A549 (cell line): Measurements from ENCODE around the gene PLCH2.

ENCODE experiments used
- CEBPB ChIP-seq, 2 experiments: fragments of >200 bp in 1 of 2; sonication (Bioruptor Twin) in 1 of 2; formaldehyde crosslinking in 1 of 2; IDR thresholded peaks; 2 replicates each; pipeline ENCODE4 v1.6.1; 2012 to 2016
- EP300 ChIP-seq, 2 experiments: fragments of >200 bp; sonication (Bioruptor Twin); formaldehyde crosslinking; IDR thresholded peaks; 2 replicates in 1 of 2; 3 replicates in 1 of 2; pipeline ENCODE4 v1.6.1; 2016 to 2017
- HMGXB4 ChIP-seq: fragments of 250-450 bp; sonication (Bioruptor Pico); IDR thresholded peaks from 2 replicates; pipeline ENCODE4 v1.5.0; 2021; ENCODE audit warnings: mild to moderate bottlenecking, moderate library complexity, borderline replicate concordance
- JUN ChIP-seq, 2 experiments: fragments of >200 bp; sonication (Bioruptor Twin); formaldehyde crosslinking; IDR thresholded peaks; 2 replicates in 1 of 2; 3 replicates in 1 of 2; pipeline ENCODE4 v1.6.1; 2016 to 2017
- KDM1A ChIP-seq: fragments of 200-600 bp; sonication (generic); IDR thresholded peaks from 2 replicates; pipeline ENCODE4 v1.6.1; 2016; ENCODE audit warnings: low read depth, mild to moderate bottlenecking
- MYC ChIP-seq: IDR thresholded peaks from 2 replicates; pipeline ENCODE4 v1.6.1; 2012; ENCODE audit warnings: mild to moderate bottlenecking, inconsistent platforms, low read length, improper control_type of control experiment, borderline replicate concordance
- PBX3 ChIP-seq: IDR thresholded peaks from 2 replicates; pipeline ENCODE4 v1.6.1; 2012
- RAD21 ChIP-seq, 2 experiments: fragments of >200 bp in 1 of 2; sonication (Bioruptor Twin) in 1 of 2; formaldehyde crosslinking in 1 of 2; IDR thresholded peaks in 1 of 2; conservative IDR thresholded peaks in 1 of 2; 2 replicates in 1 of 2; 3 replicates in 1 of 2; pipeline ENCODE4 v1.6.1; 2012 to 2018; ENCODE audit warnings: inconsistent platforms in 1 of 2
- REST ChIP-seq: fragments of 200-600 bp; sonication (generic); IDR thresholded peaks from 2 replicates; pipeline ENCODE4 v1.6.1; 2016; ENCODE audit warnings: antibody characterized with exemption, mild to moderate bottlenecking, moderate library complexity
- TF ChIP-seq, protein P1 (sequence below): fragments of >200 bp; sonication (Bioruptor Twin); formaldehyde crosslinking; IDR thresholded peaks from 3 replicates; pipeline ENCODE4 v1.5.1; 2016

GRCh38 chr1:2477791-2478499, 1.9 kb downstream of the PLCH2 start:
- TF ChIP-seq HMGXB4 (CRISPR knock-in tag) (no peak), JUN (IDR thresholded peaks at IDR 0.05) (no peak), RAD21 (conservative IDR thresholded peaks at IDR 0.05 in 1 of 2, IDR thresholded peaks at IDR 0.05 in 1 of 2) (no peak), EP300 (IDR thresholded peaks at IDR 0.05) (no peak), REST (no peak), KDM1A (no peak), MYC (no peak), CEBPB (IDR thresholded peaks at IDR 0.05) (no peak), PBX3 (no peak)
- TF ChIP-seq, protein P1, sequence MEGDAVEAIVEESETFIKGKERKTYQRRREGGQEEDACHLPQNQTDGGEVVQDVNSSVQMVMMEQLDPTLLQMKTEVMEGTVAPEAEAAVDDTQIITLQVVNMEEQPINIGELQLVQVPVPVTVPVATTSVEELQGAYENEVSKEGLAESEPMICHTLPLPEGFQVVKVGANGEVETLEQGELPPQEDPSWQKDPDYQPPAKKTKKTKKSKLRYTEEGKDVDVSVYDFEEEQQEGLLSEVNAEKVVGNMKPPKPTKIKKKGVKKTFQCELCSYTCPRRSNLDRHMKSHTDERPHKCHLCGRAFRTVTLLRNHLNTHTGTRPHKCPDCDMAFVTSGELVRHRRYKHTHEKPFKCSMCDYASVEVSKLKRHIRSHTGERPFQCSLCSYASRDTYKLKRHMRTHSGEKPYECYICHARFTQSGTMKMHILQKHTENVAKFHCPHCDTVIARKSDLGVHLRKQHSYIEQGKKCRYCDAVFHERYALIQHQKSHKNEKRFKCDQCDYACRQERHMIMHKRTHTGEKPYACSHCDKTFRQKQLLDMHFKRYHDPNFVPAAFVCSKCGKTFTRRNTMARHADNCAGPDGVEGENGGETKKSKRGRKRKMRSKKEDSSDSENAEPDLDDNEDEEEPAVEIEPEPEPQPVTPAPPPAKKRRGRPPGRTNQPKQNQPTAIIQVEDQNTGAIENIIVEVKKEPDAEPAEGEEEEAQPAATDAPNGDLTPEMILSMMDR = no peak
